Activated CD8-positive, alpha-beta T cell treated with anti-CD3 and anti-CD28 coated beads, Interleukin-2, amount 10 ng/mL, durations not matched to agents 7 days and 5 days (primary cell): ENCODE data around the gene ENTHD1. TPM values are rescaled to one million over a fixed set of nuclear protein-coding genes. Genes with fewer than 3 reads are reported as not detected.
"Not testable (repeated sequence)": the region's sequence is repeated elsewhere in the genome, so short reads cannot be mapped to it uniquely, and the experiment has no call there.

Experiments
- ATAC-seq: fragments of 150-1000 bp; cut with Tn5 transposase; one replicate; pipeline ENCODE4 v1.10.0; 2021; ENCODE audit warnings: moderate library complexity
- CTCF ChIA-PET: fragments of 350-600 bp; sonication (Branson Sonifier 250); formaldehyde crosslinking; loops from one replicate; lab custom pipeline; 2021; ENCODE audit warnings: antibody characterized with exemption; lab: Charles Lee
- POLR2A ChIA-PET: fragments of 350-600 bp; sonication (Branson Sonifier 250); formaldehyde crosslinking; loops from one replicate; lab custom pipeline; 2021; ENCODE audit warnings: antibody characterized with exemption; lab: Charles Lee
- DNase-seq: peaks from one replicate; pipeline ENCODE4 v3.0.0-alpha.2; 2020
- H3K27ac Mint-ChIP-seq: one replicate; pipeline ENCODE4 v1.8.0; 2021; ENCODE audit warnings: mild to moderate bottlenecking, mixed read lengths
- H3K27me3 Mint-ChIP-seq: one replicate; pipeline ENCODE4 v1.8.0; 2021; ENCODE audit warnings: low read depth, mixed read lengths
- H3K36me3 Mint-ChIP-seq: one replicate; pipeline ENCODE4 v1.8.0; 2021; ENCODE audit warnings: low read depth, mixed read lengths
- H3K4me1 Mint-ChIP-seq: one replicate; pipeline ENCODE4 v1.8.0; 2021; ENCODE audit warnings: low read depth, mixed read lengths
- H3K4me3 Mint-ChIP-seq: one replicate; pipeline ENCODE4 v1.8.0; 2021; ENCODE audit warnings: mild to moderate bottlenecking, mixed read lengths
- H3K9me3 Mint-ChIP-seq: one replicate; pipeline ENCODE4 v1.8.0; 2022; ENCODE audit warnings: mixed read lengths; ENCODE audit not compliant: insufficient read depth
- total RNA-seq, 2 experiments: library from RNA; stranded (reverse); gene quantifications; one replicate each; pipeline ENCODE4 v1.2.3, GENCODE V29; 2021

ENTHD1 gene
- total RNA-seq, 2 experiments from 2014 or later, result 0.11 TPM; not detected in 1

DNA sequence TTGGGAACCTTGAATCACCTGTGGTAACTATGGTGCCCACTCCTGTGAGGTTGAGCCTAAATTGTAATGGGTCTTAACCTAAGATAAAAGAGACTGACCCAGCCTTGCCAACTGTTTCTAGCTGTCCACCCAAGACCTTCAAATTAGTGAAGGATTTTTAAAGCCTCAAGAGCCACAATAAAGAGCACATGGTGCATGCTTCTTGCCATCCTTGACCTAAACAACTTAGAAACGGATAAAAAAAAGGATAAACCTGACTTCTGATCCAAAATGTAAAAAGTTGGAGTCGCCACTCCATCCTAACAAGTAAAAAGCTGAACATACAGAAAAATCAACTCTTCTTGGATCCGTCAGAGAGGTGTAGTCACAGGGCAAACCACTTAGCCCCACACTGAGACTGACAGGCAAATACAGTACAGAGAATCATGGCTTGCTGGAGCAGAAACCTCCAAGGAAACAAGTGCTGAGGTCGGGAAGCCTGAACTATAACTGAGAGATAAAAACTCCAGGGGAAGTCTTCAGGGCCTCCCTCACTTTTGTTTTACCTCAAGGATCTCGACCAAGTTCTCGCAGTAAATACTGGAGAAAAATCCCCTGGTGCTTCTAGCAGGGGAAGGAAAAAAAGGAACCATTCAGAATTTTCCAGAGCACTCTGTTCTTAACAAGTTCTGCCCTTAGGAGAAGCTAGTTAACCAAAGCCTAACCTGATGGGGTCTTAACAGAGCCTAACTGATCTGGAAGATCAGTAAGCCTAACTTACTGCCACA, 16.3 kb downstream of the ENTHD1 start:
- POLR2A ChIA-PET, result no interaction called here
- no peak overlapping the region for H3K4me3 Mint-ChIP-seq

DNA sequence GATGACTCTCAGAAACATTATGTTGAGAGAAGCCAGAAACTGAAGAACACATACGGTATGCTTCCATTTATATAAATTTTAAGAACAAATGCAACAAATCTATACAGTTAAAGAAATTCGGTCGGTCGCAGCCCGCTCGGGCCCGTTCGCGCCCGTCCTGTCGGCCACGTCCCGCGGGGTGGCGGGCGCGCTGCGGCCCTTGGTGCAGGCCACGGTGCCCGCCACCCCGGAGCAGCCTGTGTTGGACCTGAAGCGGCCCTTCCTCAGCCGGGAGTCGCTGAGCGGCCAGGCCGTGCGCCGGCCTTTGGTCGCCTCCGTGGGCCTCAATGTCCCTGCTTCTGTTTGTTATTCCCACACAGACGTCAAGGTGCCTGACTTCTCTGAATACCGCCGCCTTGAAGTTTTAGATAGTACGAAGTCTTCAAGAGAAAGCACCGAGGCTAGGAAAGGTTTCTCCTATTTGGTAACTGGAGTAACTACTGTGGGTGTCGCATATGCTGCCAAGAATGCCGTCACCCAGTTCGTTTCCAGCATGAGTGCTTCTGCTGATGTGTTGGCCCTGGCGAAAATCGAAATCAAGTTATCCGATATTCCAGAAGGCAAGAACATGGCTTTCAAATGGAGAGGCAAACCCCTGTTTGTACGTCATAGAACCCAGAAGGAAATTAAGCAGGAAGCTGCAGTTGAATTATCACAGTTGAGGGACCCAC, 18.2 kb downstream of the ENTHD1 start:
- POLR2A ChIA-PET, ATAC-seq, H3K27ac Mint-ChIP-seq, H3K9me3 Mint-ChIP-seq, H3K36me3 Mint-ChIP-seq, DNase-seq, H3K4me3 Mint-ChIP-seq, CTCF ChIA-PET, H3K27me3 Mint-ChIP-seq, H3K4me1 Mint-ChIP-seq: not testable (repeated sequence)

More for the DNA sequence above, 16.3 kb downstream of the ENTHD1 start:
- H3K9me3 Mint-ChIP-seq, result no peaks in the 10 kb centered on the region
- ATAC-seq (no peak), DNase-seq (no peak)
- H3K27ac Mint-ChIP-seq, result no peak overlapping the region
- no peaks in the 10 kb centered on the region for H3K4me1 Mint-ChIP-seq
- H3K27me3 Mint-ChIP-seq, result peaks cover 2% of the 10 kb centered on the region
- no peaks in the 10 kb centered on the region for H3K36me3 Mint-ChIP-seq
- CTCF ChIA-PET, result no interaction called here

DNA sequence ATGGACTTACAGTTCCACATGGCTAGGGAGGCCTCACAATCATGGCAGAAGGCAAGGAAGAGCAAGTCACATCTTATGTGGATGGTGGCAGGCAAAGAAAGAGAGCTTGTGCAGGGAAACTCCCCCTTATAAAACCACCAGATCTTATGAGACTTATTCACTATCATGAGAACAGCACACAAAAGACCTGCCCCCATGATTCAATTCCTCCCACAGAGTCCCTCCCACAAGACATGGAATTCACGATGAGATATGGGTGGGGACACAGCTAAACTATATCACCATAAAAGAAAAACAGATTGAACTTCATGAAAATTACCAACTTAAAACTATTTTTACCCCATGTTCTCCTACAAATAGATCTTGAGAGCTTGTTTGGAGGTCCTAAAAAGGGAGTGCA, 19.6 kb downstream of the ENTHD1 start:
- CTCF ChIA-PET, result no interaction called here
- no peak overlapping the region for H3K27ac Mint-ChIP-seq
- peaks cover 2% of the 10 kb centered on the region for H3K4me1 Mint-ChIP-seq
- DNase-seq (no peak), ATAC-seq (no peak)
- peaks cover 3% of the 10 kb centered on the region for H3K36me3 Mint-ChIP-seq
- POLR2A ChIA-PET, result no interaction called here
- no peak overlapping the region for H3K4me3 Mint-ChIP-seq
- no peaks in the 10 kb centered on the region for H3K27me3 Mint-ChIP-seq
- H3K9me3 Mint-ChIP-seq, result no peaks in the 10 kb centered on the region

DNA sequence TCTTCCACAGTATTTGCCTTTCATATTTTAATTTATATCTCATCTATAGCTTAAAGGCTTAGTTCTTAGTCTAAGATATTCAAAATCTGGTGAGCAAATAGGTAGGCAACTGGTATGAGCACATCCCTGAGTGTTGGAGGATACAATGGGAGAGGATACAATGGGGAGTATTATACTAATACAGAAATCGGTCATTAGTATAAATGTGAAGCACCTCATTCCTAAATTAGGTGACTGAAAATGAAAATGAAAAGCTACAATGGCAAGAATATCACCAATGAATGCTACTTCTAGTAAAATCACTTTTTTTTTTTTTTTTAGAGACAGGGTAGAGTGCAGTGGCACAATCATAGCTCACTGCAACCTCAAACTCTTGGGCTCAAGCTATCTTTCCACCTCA, 21.0 kb downstream of the ENTHD1 start:
- Mint-ChIP-seq H3K9me3 (no peaks in the 10 kb centered on the region), H3K27ac (no peak overlapping the region), H3K36me3 (peaks cover 4% of the 10 kb centered on the region), H3K4me1 (peaks cover 9% of the 10 kb centered on the region), H3K27me3 (no peaks in the 10 kb centered on the region), H3K4me3 (no peak overlapping the region)
- POLR2A ChIA-PET, result interaction anchor here (1.1 kb wide), 1 partner anchor 60 kb away, joined by 3 read pairs; no protein-coding TSS in a partner anchor
- CTCF ChIA-PET, result interaction anchor here (0.8 to 1.0 kb wide), 2 partner anchors 40 to 99 kb away, joined by 3 read pairs; no protein-coding TSS in a partner anchor
- ATAC-seq (no peak), DNase-seq (no peak)

DNA sequence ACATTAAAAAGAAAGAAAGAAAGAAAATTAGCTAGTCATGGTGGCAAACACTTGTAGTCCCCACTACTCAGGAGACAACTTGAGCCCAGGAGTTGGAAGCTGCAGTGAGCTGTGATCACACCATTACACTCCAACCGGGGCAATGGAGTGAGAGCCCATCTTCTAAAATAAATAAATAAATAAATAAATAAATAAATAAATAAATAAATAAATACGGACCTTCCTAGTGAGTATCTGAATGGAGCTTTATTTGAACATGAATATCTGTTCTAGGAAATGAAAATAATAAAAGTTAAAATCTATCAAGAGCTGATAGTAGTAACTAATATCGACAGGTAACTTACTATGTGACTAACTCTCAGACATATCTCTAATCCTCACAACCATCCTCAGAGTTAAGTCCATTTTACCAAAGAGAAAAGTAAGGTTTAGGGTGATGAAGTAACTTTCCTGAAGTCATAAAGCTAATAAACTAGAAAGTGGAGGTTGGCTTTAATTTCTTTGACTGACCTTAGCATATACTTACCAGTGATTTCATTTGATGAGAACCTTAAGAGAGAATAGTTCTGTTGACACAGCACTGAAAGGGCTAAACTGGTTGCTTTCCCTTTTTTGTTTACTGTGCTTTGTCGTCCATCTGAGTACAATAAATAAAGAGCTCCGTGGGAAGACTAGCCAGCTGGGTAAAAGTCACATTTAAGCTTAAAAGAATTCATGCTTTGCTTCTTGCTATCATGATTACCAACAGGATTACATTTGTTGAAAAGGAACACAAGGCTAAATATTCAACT, 22.4 kb downstream of the ENTHD1 start:
- Mint-ChIP-seq H3K27ac (no peak overlapping the region), H3K4me1 (peaks cover 9% of the 10 kb centered on the region), H3K27me3 (no peaks in the 10 kb centered on the region), H3K4me3 (no peak overlapping the region), H3K9me3 (no peaks in the 10 kb centered on the region), H3K36me3 (peaks cover 4% of the 10 kb centered on the region)
- POLR2A ChIA-PET, result interaction anchor here (0.5 to 1.1 kb wide), 4 partner anchors 20 to 526 kb away, joined by 3 read pairs; no protein-coding TSS in a partner anchor
- ATAC-seq, result no peak
- DNase-seq, result no peak
- CTCF ChIA-PET, result interaction anchor here (1.2 kb wide), 1 partner anchor 12 kb away, joined by 3 read pairs; no protein-coding TSS in a partner anchor

DNA sequence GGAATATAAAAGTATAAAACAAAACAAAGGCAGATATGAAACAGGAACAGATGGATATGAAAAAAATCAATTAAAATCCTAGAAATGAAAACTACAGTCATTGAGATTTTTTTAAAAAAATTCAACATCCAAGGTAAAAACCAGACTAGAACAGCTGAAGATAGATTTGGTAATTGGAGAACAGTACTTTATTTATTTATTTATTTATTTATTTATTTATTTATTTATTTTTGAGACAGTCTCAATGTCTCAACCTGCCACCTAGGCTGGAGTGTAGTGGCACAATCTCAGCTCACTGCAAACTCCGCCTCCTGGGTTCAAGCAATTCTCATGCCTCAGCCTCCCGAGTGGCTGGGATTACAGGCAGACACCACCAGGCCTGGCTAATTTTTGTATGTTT, 23.8 kb downstream of the ENTHD1 start:
- H3K9me3 Mint-ChIP-seq, CTCF ChIA-PET, H3K27ac Mint-ChIP-seq, DNase-seq, H3K4me1 Mint-ChIP-seq, H3K36me3 Mint-ChIP-seq, H3K27me3 Mint-ChIP-seq, H3K4me3 Mint-ChIP-seq, POLR2A ChIA-PET, ATAC-seq: not testable (repeated sequence)

DNA sequence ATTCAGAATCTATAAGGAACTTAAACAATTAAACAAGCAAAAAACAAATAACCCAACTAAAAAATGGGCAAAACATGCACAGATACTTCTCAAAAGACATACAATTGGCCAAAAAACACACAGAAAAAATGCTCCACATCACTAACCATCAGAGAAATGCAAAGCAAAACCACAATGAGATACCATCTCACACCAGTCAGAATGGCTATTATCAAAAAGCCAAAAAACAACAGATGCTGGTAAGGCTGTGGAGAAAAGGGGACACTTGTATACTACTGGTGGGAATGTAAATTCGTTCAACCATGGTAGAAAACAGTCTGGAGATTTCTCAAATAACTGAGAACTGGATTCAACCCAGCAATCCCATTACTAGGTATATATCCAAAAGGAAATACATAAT, 24.8 kb downstream of the ENTHD1 start:
- no peak for DNase-seq
- no peaks in the 10 kb centered on the region for H3K9me3 Mint-ChIP-seq
- ATAC-seq, result no peak
- peaks cover 4% of the 10 kb centered on the region for H3K27me3 Mint-ChIP-seq
- no peak overlapping the region for H3K27ac Mint-ChIP-seq
- ChIA-PET CTCF (no interaction called here), POLR2A (no interaction called here)
- peaks cover 9% of the 10 kb centered on the region for H3K4me1 Mint-ChIP-seq
- H3K4me3 Mint-ChIP-seq, result no peak overlapping the region
- peaks cover 4% of the 10 kb centered on the region for H3K36me3 Mint-ChIP-seq

DNA sequence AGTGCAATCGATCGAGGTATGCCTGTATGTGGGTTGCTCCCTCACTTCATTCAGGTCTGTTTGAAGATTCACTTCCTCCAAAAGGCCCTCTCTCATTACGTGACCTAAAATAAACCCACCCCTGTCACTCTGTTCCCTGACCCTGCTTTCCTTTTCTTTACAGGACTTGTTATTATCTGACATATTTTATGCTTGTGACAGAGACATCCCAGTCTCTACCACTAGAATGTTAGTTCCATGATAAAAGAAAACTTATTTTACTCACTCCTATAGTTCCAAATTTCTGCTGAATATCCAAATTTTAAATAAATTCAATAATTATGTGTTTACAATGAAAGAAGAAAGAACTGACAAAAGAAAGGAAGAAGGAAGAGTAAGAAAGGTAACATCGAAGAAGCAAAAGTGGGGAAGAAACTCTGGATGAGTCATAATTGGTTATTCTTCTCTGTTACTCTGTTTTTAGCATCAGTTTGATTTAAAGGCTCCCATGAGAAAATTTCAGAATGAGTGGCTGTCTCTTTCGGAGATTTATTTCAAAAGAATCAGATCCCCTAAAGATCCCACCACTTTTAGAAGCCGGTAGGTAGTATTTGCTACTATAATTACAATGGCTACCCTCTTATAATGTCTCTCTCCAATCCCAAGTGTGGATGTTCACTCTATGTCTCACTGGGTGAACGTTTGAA, 33.5 kb downstream of the ENTHD1 start:
- H3K27me3 Mint-ChIP-seq, result peaks cover 5% of the 10 kb centered on the region
- H3K4me3 Mint-ChIP-seq, result no peak overlapping the region
- DNase-seq, result no peak
- POLR2A ChIA-PET, result no interaction called here
- no peaks in the 10 kb centered on the region for H3K9me3 Mint-ChIP-seq
- no peak overlapping the region for H3K27ac Mint-ChIP-seq
- H3K4me1 Mint-ChIP-seq, result peaks cover 10% of the 10 kb centered on the region
- CTCF ChIA-PET, result no interaction called here
- no peaks in the 10 kb centered on the region for H3K36me3 Mint-ChIP-seq
- ATAC-seq, result no peak

DNA sequence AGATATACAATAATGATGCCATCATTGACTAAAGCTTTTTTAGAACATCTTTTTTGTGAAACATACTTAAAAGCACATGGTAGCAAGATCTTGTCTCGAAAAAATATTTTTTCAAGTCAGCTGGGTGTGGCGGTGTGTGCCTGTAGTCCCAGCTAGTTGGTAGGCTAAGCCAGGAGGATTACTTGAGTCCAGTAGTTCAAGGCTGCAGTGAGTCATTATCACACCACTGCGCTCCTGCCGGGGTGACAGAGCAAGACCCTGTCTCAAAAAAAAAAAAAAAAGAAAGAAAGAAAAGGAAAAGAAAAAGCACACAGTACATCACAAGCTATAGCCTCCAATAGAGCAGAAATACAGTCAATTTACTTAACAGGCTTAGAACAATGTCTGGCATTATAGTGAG, 37.0 kb downstream of the ENTHD1 start:
- POLR2A ChIA-PET, result no interaction called here
- Mint-ChIP-seq H3K36me3 (no peaks in the 10 kb centered on the region), H3K4me3 (no peak overlapping the region), H3K9me3 (no peaks in the 10 kb centered on the region), H3K27ac (no peak overlapping the region), H3K27me3 (peaks cover 14% of the 10 kb centered on the region), H3K4me1 (peaks cover 10% of the 10 kb centered on the region)
- CTCF ChIA-PET, result interaction anchor here (1.0 kb wide), 1 partner anchor 86 kb away, joined by 3 read pairs; no protein-coding TSS in a partner anchor
- no peak for DNase-seq
- no peak for ATAC-seq

DNA sequence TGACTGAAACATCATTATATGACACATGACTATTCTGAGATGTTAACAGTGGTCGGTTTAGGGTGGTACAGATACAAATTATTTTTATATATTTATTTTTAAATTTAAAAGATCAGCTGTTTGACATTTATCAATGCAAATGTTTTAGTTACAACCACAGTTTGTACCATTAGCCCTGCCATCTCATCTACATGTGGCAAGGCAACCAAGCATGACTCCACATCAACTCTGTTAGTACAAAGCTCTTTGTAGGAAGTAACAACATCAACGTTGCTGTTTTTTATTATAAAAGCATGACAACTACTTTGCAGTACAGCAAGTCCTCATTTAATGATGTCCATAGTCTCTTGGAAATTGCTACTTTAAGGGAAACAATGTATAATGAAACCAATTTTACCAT, 40.8 kb downstream of the ENTHD1 start:
- no peak for ATAC-seq
- H3K4me3 Mint-ChIP-seq, result no peak overlapping the region
- H3K27me3 Mint-ChIP-seq, result peaks cover 21% of the 10 kb centered on the region
- no peak overlapping the region for H3K27ac Mint-ChIP-seq
- no peaks in the 10 kb centered on the region for H3K9me3 Mint-ChIP-seq
- ChIA-PET POLR2A (interaction anchor here (0.7 kb wide), 1 partner anchor 8 kb away, joined by 3 read pairs; no protein-coding TSS in a partner anchor), CTCF (no interaction called here)
- no peak for DNase-seq
- H3K4me1 Mint-ChIP-seq, result no peaks in the 10 kb centered on the region
- no peaks in the 10 kb centered on the region for H3K36me3 Mint-ChIP-seq

DNA sequence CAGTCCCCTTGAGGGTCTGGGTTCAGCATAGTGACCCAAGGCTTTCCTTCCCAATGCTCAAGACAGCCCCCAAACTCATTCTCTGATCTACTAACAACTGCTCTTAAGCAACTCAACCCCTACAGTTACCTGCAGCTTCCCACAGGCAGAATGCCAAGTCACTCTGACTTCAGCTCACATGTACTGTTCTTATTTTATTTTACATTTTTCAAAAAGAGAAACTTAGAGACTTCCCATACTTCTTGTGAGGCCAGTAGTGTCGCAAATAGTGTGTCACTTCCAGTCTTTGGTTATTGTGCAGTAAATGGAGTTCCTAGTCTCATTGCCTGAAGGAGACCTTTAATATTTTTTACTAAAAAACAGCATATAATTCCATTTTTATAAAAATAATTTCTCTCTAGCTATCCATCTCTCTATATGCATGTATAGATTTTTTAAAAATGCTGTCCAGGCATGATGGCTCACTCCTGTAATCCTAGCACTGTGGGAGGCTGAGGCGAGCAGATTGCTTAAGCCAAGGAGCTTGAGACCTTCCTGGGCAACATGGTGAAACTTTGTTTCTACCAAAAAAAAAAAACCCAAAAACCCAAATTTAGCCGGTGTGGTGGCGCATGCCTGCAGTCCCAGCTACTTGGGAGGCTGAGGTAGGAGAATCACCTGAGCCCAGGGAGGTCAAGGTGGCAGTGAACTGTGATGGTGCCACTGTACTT, 41.8 kb downstream of the ENTHD1 start:
- H3K27ac Mint-ChIP-seq, result no peak overlapping the region
- POLR2A ChIA-PET, result interaction anchor here (0.9 kb wide), 1 partner anchor 49 kb away, joined by 3 read pairs; no protein-coding TSS in a partner anchor
- H3K4me3 Mint-ChIP-seq, result no peak overlapping the region
- no peaks in the 10 kb centered on the region for H3K4me1 Mint-ChIP-seq
- CTCF ChIA-PET, result no interaction called here
- DNase-seq, result no peak
- H3K9me3 Mint-ChIP-seq, result no peaks in the 10 kb centered on the region
- H3K36me3 Mint-ChIP-seq, result no peaks in the 10 kb centered on the region
- H3K27me3 Mint-ChIP-seq, result peaks cover 21% of the 10 kb centered on the region
- no peak for ATAC-seq
